ENCODE data around the gene FOXRED1. TPM values are rescaled to one million over a fixed set of nuclear protein-coding genes. Genes with fewer than 3 reads are reported as not detected.
"Not testable (repeated sequence)": the region's sequence is repeated elsewhere in the genome, so short reads cannot be mapped to it uniquely, and the experiment has no call there.

FOXRED1 gene
- total RNA-seq, 1 experiment from 2014 or later, result 23.8 TPM

DNA sequence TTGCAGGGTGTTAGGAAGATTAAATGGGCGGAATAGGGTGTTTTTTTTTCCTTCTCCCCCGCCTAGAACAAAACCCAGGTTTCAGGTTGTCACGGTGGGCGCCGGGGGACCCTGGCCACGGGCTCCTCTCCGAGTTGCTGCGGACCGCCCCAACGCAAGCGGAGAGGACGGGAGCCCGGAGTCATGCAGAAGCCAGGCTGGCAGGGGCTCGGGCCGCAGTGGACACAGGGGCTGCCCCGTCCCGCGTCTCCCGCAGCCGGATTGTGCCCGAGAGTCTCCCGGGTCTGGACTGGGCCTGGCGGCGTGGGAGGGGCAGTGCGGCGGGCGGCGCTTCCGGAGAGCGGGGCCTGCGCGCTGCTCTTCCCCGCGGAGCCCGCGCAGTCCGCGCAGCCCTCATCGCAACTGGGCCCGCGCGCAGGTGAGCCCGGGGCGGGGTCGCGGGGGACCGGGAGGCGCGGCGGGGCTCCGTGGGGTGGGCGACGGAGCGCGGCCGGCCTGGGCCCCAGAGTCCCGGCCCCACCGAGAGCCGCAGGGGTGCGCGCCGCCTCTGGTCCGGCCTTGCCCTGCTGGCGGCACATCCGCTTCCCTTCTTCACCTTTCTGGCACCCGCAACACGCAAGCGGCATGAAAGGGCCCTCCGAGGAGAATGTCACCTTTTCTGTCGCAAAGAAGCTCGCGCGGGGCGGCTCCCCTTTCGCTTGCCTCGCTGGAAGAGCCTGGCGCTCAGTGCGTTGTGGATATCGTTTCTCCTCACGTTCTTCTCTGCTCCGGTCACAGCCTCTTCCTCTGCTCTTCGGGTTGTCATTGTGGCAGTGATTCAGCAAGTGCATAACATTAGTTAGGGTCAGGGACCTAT lies 14.0 kb downstream of the FOXRED1 start, which contains the start of gene TIRAP:
TSS of gene TIRAP (plus strand) at position 358 of the 856 bp plus-strand sequence. CDS start 7,802 bp downstream, outside the sequence.
- Histone ChIP-seq H3K27me3 (no peaks in the 10 kb centered on the region), H3K9me3 (replicated peaks) (no peaks in the 10 kb centered on the region), H3K36me3 (no peaks in the 10 kb centered on the region), H3K4me1 (no peaks in the 10 kb centered on the region), H3K4me3 (peak within 1 kb of the TSS; percentile 77), H3K27ac (0 out of 2 replicates have a peak within 1 kb of the TSS, but pooled peaks have one; percentile 29)
- peak; percentile 40 to 50 for DNase-seq

DNA sequence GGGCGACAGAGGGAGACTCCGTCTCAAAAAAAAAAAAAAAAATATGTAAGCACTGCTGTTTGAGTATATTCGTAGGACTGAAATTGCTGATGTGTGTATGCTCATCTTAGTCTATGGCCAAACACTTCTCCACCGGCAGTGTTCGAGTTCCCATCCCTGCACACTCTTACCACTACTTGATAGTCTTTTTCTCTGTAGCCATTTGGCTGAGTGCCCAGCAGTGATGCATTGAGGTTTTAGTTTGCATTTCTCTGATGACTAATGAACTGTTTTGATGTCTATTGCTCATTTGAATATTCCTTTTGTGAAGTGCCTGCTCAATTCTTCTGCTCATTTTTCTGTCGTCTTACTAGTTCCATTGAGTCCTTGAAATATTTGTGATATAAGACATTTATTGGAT lies 15.9 kb downstream of the FOXRED1 start:
- Histone ChIP-seq H3K27me3 (no peaks in the 10 kb centered on the region), H3K27ac (no peak overlapping the region)
- peak; percentile 64 to 75 for DNase-seq

DNA sequence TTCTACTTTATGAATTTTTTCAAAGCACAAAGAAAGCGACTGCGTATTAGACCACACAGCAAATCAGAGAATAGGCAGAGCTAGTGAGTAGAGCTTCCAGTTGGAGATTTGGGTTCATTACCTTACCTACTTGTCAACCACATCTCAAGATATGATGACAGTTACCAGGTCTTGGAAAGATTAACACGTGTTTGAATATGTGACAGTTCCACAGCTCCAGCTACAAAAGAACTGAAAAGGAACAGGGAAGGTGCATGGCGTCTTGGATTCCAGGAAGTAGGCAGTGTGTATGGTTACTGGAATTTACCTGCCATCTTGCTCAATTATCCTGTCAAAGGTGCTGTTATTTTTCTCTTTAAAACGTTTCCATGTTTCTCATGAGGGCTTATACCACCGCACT lies 19.3 kb downstream of the FOXRED1 start:
- Histone ChIP-seq H3K27ac (no peak overlapping the region), H3K4me1 (no peaks in the 10 kb centered on the region), H3K4me3 (no peak overlapping the region), H3K9me3 (replicated peaks) (no peaks in the 10 kb centered on the region), H3K27me3 (no peaks in the 10 kb centered on the region), H3K36me3 (no peaks in the 10 kb centered on the region)
- no peak for DNase-seq

More for the DNA sequence above, 15.9 kb downstream of the FOXRED1 start:
- no peaks in the 10 kb centered on the region for H3K4me1 ChIP-seq
- no peaks in the 10 kb centered on the region for H3K36me3 ChIP-seq
- H3K4me3 ChIP-seq, result no peak overlapping the region
- H3K9me3 ChIP-seq (replicated peaks), result no peaks in the 10 kb centered on the region

DNA sequence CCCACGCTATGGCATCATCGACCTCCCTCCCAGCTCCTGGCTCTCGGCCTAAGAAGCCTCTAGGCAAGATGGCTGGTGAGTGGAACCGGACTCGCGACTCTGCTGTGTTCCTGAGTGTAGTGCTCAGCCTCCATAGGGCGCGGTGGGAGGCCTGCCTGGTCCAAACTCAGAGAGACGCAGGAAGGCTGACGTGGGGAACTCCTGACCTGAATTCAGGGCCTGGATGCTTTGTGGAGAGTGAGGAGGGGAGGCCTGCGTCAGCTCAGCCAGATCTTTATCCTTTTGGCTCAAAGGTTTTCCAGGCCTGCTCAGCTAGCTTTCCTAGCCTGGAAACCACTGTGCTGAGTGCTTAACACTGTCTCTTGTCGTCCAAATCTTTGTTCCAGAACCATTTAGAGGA lies 21.9 kb downstream of the FOXRED1 start:
- H3K27me3 ChIP-seq, result no peaks in the 10 kb centered on the region
- no peaks in the 10 kb centered on the region for H3K4me1 ChIP-seq
- no peak for DNase-seq
- H3K9me3 ChIP-seq (replicated peaks), result no peaks in the 10 kb centered on the region
- H3K4me3 ChIP-seq, result no peak overlapping the region
- no peak overlapping the region for H3K27ac ChIP-seq
- peaks cover 3% of the 10 kb centered on the region; the same call in 1 of the 2 replicates for H3K36me3 ChIP-seq

DNA sequence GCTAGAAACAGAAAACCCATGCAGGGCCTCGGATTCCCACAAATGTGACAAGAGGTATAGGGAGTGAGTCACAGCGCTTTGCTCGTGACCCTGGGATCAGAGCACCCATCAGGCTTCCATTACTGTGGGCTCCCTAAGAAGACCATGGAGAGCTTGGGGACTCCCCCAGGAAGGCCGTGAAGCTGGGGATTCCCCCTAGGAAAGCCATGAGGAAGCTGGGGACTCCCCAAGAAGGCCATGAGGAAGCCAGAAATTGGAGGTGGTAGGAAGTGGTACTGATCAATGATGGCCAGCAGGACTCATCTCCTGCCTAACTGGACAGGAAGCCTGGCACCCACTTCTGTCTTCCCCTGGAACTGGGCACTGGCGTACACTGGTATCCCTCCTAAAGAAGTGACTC lies 24.8 kb downstream of the FOXRED1 start:
- no peak overlapping the region for H3K27ac ChIP-seq
- H3K36me3 ChIP-seq, result peaks cover 3% of the 10 kb centered on the region; the same call in 1 of the 2 replicates
- no peak overlapping the region for H3K4me3 ChIP-seq
- no peaks in the 10 kb centered on the region for H3K4me1 ChIP-seq
- DNase-seq, result no peak
- no peaks in the 10 kb centered on the region for H3K9me3 ChIP-seq (replicated peaks)
- H3K27me3 ChIP-seq, result no peaks in the 10 kb centered on the region

DNA sequence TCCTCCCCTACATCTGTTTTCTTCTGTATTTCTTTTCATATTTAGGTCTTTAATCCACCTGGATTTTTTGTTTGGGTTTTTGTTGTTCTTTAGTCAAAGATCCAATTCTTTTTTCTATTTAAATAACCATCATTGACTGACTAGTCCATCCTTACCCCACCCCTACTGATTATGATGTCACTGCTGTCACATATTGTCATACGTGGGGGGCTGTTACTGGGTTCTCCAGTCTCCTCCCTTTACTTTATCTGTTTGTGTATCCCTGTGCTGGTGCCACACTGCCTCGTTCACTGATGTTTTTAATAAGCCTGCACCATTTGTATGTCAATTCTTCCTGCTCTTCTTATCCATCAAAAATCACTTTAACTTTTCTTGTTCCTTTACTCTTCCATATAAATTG lies 28.1 kb downstream of the FOXRED1 start:
- no peaks in the 10 kb centered on the region for H3K27me3 ChIP-seq
- no peaks in the 10 kb centered on the region for H3K9me3 ChIP-seq (replicated peaks)
- no peaks in the 10 kb centered on the region for H3K4me1 ChIP-seq
- H3K27ac ChIP-seq, result no peak overlapping the region
- DNase-seq, result no peak
- peaks cover 3% of the 10 kb centered on the region; the same call in 1 of the 2 replicates for H3K36me3 ChIP-seq
- H3K4me3 ChIP-seq, result no peak overlapping the region

DNA sequence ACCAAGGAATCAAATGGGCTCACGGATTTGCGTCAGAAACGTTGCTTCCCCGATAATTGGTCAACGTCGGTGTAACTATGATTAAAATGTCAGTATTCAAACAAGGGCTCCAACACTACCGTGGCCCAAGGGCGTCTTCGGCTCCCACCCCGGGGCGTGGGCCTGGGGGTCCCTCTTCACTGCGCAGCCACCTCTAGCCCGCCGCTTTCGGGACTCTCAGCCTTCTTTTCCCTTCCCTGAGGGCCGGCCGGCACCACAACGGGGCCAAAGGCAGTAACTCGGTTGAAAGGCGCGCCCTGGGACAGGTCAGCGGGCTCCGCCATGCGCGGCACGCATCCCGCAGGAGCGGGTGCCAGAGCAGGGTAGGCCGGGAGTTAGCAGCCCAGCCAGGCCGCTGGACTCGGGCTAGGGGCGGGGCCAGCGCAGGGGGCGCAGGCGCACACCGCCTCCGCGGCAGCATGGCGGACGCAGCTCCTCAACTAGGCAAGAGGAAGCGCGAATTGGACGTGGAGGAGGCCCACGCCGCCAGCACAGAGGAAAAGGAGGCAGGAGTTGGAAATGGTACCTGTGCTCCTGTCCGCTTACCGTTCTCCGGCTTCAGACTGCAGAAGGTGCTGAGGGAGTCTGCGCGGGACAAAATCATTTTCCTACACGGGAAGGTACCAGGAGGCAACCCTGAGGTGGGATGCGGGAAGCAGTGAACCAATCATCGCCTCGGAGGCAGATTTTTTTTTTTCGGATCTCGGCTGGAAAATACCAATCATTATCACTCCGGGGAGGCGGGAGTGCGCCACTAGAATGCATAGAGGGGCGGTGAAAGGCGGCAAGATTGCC lies 34.9 kb downstream of the FOXRED1 start, which contains the start of gene DCPS:
TSS of gene DCPS (plus strand) at position 438 of the 834 bp plus-strand sequence. CDS start at position 459, 21 bp downstream.
- peak within 1 kb of the TSS; percentile 71 for H3K4me3 ChIP-seq
- H3K36me3 ChIP-seq, result peaks cover 3% of the 10 kb centered on the region; the same call in 1 of the 2 replicates
- peak within 1 kb of the TSS; percentile 87 for H3K27ac ChIP-seq
- H3K27me3 ChIP-seq, result no peaks in the 10 kb centered on the region
- H3K9me3 ChIP-seq (replicated peaks), result no peaks in the 10 kb centered on the region
- peaks cover 11% of the 10 kb centered on the region for H3K4me1 ChIP-seq
- peak; percentile 83 to 89 for DNase-seq

DNA sequence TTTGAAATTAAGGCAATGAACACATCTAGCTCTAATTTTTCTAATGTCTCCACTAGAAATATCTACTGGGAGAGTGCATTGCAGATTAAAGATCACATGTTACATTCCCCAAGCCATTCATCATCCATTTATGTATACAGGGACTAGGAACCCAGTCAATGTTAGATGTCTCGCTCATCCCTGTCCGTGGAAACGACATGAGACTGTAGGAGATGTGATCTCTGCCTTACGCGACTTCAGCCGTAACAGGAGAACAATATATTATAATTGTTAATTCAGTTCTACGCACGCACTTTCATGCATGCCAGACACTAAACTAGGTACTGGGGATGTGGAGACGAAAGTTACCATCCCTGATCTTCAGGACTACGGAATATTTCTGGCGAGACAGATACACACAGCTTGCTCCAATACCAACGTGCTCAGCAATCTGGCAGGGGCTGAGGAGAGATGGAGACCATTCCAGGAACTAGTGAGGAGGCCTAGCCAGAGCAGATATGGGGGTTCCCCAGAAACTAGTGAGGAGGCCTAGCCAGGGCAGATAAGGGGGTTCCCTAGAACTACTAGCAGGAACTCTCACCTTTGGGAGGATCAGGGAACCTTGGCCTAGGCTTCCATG lies 35.6 kb downstream of the FOXRED1 start:
- Histone ChIP-seq H3K9me3 (replicated peaks) (no peaks in the 10 kb centered on the region), H3K36me3 (peaks cover 5% of the 10 kb centered on the region; the same call in 1 of the 2 replicates), H3K4me1 (peaks cover 18% of the 10 kb centered on the region), H3K27me3 (no peaks in the 10 kb centered on the region), H3K4me3 (peak overlapping the region; percentile 71), H3K27ac (peak overlapping the region; percentile 87)
- peak in 1 of 2 experiments; percentile 13 for DNase-seq

DNA sequence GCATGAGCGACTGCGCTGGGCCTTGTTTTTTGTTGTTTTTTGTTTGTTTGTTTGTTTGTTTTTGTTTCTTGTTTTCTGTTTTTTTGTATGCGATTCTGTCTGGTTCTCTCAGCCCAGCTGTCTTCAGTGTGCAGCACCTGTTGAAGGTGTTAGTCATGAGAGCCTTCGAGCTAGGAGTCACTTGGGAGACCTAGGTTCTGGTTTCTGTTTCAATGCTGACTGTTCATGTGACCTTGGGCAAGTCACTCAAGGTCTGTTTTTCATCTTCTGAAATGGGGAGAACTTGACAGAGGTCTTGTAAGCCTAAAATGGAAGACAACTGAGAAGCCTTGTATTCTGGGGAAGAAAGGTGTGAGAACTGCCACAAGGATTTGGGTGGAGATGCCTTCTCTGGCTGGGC lies 36.7 kb downstream of the FOXRED1 start:
- Histone ChIP-seq H3K36me3 (peaks cover 9% of the 10 kb centered on the region; the same call in 1 of the 2 replicates), H3K9me3 (replicated peaks) (no peaks in the 10 kb centered on the region), H3K4me3 (no peak overlapping the region), H3K4me1 (peaks cover 28% of the 10 kb centered on the region), H3K27ac (no peak overlapping the region), H3K27me3 (no peaks in the 10 kb centered on the region)
- no peak for DNase-seq

DNA sequence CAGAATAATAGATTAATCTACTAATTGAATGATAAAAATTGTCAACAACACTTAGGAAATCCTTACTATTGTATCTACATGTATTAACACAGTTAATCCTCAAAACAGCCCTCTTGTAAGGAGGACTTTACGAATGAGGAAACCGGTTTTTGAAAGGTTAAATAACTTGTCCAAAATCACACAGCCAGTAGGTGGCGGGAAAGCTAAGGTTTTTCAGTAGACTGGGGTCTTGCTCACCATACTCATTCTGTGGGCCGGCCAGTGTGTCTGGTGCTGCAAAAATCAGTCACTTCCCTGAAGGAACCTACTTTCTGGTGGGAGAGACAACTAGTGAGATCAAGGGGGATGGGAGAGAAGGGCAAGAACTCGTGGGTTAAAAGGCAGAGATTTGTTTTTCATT lies 38.8 kb downstream of the FOXRED1 start:
- Histone ChIP-seq H3K36me3 (0 out of 2 replicates have a peak, but pooled peaks cover 5% of the 10 kb centered on the region), H3K9me3 (replicated peaks) (no peaks in the 10 kb centered on the region), H3K27me3 (no peaks in the 10 kb centered on the region), H3K4me3 (no peak overlapping the region), H3K27ac (peak overlapping the region; percentile 92), H3K4me1 (peaks cover 31% of the 10 kb centered on the region)
- peak; percentile 79 to 84 for DNase-seq

DNA sequence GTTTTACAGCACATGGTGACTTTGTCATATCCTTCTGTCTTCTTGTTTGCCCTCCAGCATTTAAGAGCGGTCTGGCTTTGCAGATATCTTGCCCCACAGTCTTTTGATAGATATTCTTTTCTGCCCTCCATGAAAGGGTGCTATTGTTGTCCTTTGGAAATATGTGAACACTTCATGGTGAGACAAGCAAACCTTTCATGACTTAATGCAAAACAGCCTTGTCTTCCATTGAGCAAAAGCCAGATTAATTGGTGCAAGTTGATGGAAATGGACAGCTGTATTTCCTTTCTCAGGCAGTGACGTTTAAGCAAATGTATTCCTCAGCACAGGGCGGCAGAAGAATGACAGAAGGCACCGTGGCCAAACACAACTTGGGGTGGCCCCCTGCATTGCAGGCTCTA lies 39.3 kb downstream of the FOXRED1 start:
- H3K27ac ChIP-seq, result peak overlapping the region; percentile 92
- DNase-seq, result peak; percentile 85 to 96
- H3K4me1 ChIP-seq, result peaks cover 31% of the 10 kb centered on the region
- H3K36me3 ChIP-seq, result 0 out of 2 replicates have a peak, but pooled peaks cover 5% of the 10 kb centered on the region
- no peak overlapping the region for H3K4me3 ChIP-seq
- H3K9me3 ChIP-seq (replicated peaks), result no peaks in the 10 kb centered on the region
- no peaks in the 10 kb centered on the region for H3K27me3 ChIP-seq

DNA sequence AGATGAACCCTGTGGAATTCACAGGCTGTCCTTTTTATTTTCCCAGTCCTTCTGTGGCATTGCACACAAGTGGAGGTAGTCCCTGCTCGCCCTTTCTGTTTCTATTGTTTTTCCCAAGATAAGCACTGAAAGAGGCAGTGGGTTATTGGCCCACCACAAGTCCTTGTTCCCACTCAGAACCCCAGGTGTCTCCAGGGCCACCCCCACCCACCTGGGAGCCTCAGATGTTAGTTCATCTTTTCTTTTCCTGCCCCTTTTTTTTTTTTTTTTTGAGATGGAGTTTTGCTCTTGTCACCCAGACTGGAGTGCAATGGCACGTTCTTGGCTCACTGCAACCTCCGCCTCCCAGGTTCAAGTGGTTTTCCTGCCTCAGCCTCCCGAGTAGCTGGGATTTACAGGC lies 39.8 kb downstream of the FOXRED1 start:
- H3K4me3 ChIP-seq; DNase-seq; H3K36me3 ChIP-seq; H3K27me3 ChIP-seq; H3K9me3 ChIP-seq (replicated peaks): not testable (repeated sequence)
- H3K4me1 ChIP-seq, result peaks cover 31% of the 10 kb centered on the region
- H3K27ac ChIP-seq, result peak overlapping the region; percentile 92

DNA sequence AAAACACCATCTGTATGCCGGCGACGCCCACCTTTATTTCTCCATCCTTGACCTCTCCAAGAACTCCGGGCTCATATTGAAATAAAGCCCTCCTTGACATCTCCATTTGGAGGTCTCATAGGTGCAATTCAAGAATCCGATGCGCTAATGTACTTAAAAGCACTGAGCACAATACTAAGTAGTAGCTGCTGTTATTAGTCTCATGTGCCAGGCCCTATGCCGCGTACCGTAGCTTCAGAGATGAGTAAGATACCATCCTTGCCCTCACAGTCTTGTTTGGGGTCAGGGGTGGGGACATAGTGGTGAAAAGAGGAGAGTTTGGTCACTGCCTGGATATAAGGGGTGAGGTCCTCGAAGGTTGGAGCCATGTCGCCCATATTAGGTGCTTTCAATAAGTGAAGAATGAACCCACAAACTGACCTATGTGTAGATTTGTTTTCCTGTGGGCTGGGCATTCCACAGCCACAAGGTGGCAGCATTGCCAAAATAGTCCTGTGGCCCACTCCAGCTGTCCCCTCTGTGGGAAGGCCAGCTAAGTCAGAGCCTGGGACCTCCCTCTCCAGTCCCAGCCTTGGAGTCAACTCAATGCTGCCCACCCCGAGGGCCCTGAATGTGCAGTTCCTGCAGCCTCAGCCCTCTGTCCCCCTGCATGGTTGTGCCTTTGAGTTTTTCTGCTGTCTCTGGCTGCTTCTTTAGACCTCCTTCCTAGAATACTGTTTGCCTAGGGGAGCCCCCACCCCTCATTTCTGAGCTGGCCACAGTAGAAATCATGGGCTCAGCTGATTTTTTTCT lies 41.4 kb downstream of the FOXRED1 start:
- Histone ChIP-seq H3K27me3 (no peaks in the 10 kb centered on the region), H3K9me3 (replicated peaks) (0 out of 2 replicates have a peak, but pooled peaks cover 3% of the 10 kb centered on the region), H3K4me1 (peaks cover 31% of the 10 kb centered on the region), H3K4me3 (no peak overlapping the region), H3K27ac (no peak overlapping the region), H3K36me3 (peaks cover 11% of the 10 kb centered on the region)
- peak; percentile 79 to 90 for DNase-seq

DNA sequence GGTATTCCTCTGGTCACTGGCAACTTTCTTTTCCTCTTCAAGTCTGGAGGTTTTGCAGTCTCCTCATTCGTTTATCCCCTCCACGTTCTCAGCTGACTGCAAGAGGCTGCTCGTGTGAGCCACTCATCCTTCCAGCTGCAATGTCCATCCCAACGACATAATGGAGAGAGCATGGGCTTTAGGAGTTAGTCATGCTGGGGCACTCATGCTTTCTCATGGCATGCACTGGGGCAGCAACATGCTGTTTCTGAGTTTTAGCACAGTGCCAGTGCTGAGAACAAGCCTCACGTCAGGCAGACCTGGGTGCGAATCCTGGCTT lies 42.0 kb downstream of the FOXRED1 start:
- Histone ChIP-seq H3K36me3 (peaks cover 13% of the 10 kb centered on the region), H3K4me1 (peaks cover 31% of the 10 kb centered on the region), H3K9me3 (replicated peaks) (0 out of 2 replicates have a peak, but pooled peaks cover 3% of the 10 kb centered on the region), H3K4me3 (no peak overlapping the region), H3K27ac (no peak overlapping the region), H3K27me3 (no peaks in the 10 kb centered on the region)
- DNase-seq, result no peak

Measured in SJCRH30 (cell line).